DOHH2 (cell line): Measurements from ENCODE around the gene TPCN2.

Source experiments
- H3F3A ChIP-seq: fragments of 200-600 bp; sonication (generic), shearing (Covaris generic); 2 replicates; pipeline ENCODE4 v1.6.0; 2016; ENCODE audit warnings: antibody characterized with exemption, mild to moderate bottlenecking; ENCODE audit not compliant: control insufficient read depth, insufficient read depth
- H3K27ac ChIP-seq: fragments of 200-600 bp; sonication (generic); 2 replicates; pipeline ENCODE4 v1.5.1; 2014; ENCODE audit warnings: low read depth, mild to moderate bottlenecking, low read length, moderate library complexity
- H3K27me3 ChIP-seq: fragments of 200-600 bp; sonication (generic); 2 replicates; pipeline ENCODE4 v1.6.1; 2014; ENCODE audit warnings: mild to moderate bottlenecking, low read length, mixed read lengths; ENCODE audit not compliant: control insufficient read depth
- H3K36me3 ChIP-seq: fragments of 200-600 bp; sonication (generic); 2 replicates; pipeline ENCODE4 v1.6.1; 2014; ENCODE audit warnings: mild to moderate bottlenecking, low read length, moderate library complexity, mixed read lengths; ENCODE audit not compliant: control insufficient read depth
- H3K4me1 ChIP-seq: fragments of 200-600 bp; sonication (generic); 2 replicates; pipeline ENCODE4 v1.6.1; 2014; ENCODE audit warnings: mild to moderate bottlenecking, low read length, mixed read lengths; ENCODE audit not compliant: control insufficient read depth
- H3K4me2 ChIP-seq: fragments of 200-600 bp; sonication (generic); 2 replicates; pipeline ENCODE4 v1.6.0; 2014; ENCODE audit warnings: mild to moderate bottlenecking, low read length, moderate library complexity
- H3K4me3 ChIP-seq: fragments of 200-600 bp; sonication (generic); 2 replicates; pipeline ENCODE4 v1.5.1; 2014; ENCODE audit warnings: mild to moderate bottlenecking, low read length, mixed read lengths
- H3K79me2 ChIP-seq: fragments of 200-600 bp; sonication (generic); 2 replicates; pipeline ENCODE4 v1.6.1; 2014; ENCODE audit warnings: mild to moderate bottlenecking, low read length, mixed read lengths; ENCODE audit not compliant: control insufficient read depth
- H3K9me2 ChIP-seq: fragments of 200-600 bp; sonication (generic); replicated peaks from 2 replicates; pipeline ENCODE4 v1.6.1; 2014; ENCODE audit warnings: mild to moderate bottlenecking, low read length, mixed read lengths; ENCODE audit not compliant: control insufficient read depth
- H3K9me3 ChIP-seq: fragments of 200-600 bp; sonication (generic); 2 replicates; pipeline ENCODE4 v1.6.1; 2014; ENCODE audit warnings: antibody characterized with exemption, low read length, mixed read lengths; ENCODE audit not compliant: control insufficient read depth, insufficient read depth
- H4K20me1 ChIP-seq: fragments of 200-600 bp; sonication (generic); 2 replicates; pipeline ENCODE4 v1.6.0; 2014; ENCODE audit warnings: low read depth, mild to moderate bottlenecking, antibody characterized with exemption, low read length, moderate library complexity; ENCODE audit not compliant: control insufficient read depth, insufficient read depth
- CTCF ChIP-seq: fragments of 200-600 bp; sonication (generic); IDR thresholded peaks from one replicate; pipeline ENCODE4 v1.5.1; 2014; ENCODE audit warnings: antibody characterized with exemption, mild to moderate bottlenecking, low read depth, low read length; ENCODE audit not compliant: poor library complexity, severe bottlenecking
- EZH2phosphoT487 ChIP-seq: fragments of 200-600 bp; sonication (generic); IDR thresholded peaks from 2 replicates; pipeline ENCODE4 v1.6.1; 2017; ENCODE audit warnings: borderline replicate concordance, mild to moderate bottlenecking, antibody characterized with exemption, low read length, moderate library complexity, mixed read lengths

The TPCN2 gene

GRCh38 chr11:69017951-69018350, 30.8 kb upstream of the TPCN2 start:
- no peaks in the 10 kb centered on the region for H3K36me3 ChIP-seq
- H3K79me2 ChIP-seq, result no peaks in the 10 kb centered on the region
- no peaks in the 10 kb centered on the region for H3K9me2 ChIP-seq
- no peaks in the 10 kb centered on the region for H3F3A ChIP-seq
- H3K9me3 ChIP-seq, result no peaks in the 10 kb centered on the region
- TF ChIP-seq EZH2phosphoT487 (no peak), CTCF (no peak)
- H3K27me3 ChIP-seq, result no peaks in the 10 kb centered on the region
- H3K4me1 ChIP-seq, result no peaks in the 10 kb centered on the region
- no peak overlapping the region for H3K27ac ChIP-seq
- no peaks in the 10 kb centered on the region for H4K20me1 ChIP-seq
- no peak overlapping the region for H3K4me3 ChIP-seq
- H3K4me2 ChIP-seq, result no peak overlapping the region

- no peaks in the 10 kb centered on the region for H3K79me2 ChIP-seq
- H4K20me1 ChIP-seq, result no peaks in the 10 kb centered on the region
- no peaks in the 10 kb centered on the region for H3K9me3 ChIP-seq
- no peak overlapping the region for H3K27ac ChIP-seq
- no peaks in the 10 kb centered on the region for H3F3A ChIP-seq
- H3K4me1 ChIP-seq, result no peaks in the 10 kb centered on the region
- TF ChIP-seq EZH2phosphoT487, result no peak
- TF ChIP-seq CTCF, result no peak
- H3K27me3 ChIP-seq, result no peaks in the 10 kb centered on the region
- no peak overlapping the region for H3K4me2 ChIP-seq
- no peak overlapping the region for H3K4me3 ChIP-seq
- H3K36me3 ChIP-seq, result no peaks in the 10 kb centered on the region
- no peaks in the 10 kb centered on the region for H3K9me2 ChIP-seq
Observed at GRCh38 chr11:69018924-69019323, 29.8 kb upstream of the TPCN2 start.

- Histone ChIP-seq H3K27ac (no peak overlapping the region), H3K27me3 (no peaks in the 10 kb centered on the region), H3K4me1 (no peaks in the 10 kb centered on the region), H3K4me3 (no peak overlapping the region), H3K79me2 (no peaks in the 10 kb centered on the region), H3K4me2 (no peak overlapping the region), H3K9me2 (no peaks in the 10 kb centered on the region), H3F3A (no peaks in the 10 kb centered on the region), H3K9me3 (no peaks in the 10 kb centered on the region), H4K20me1 (no peaks in the 10 kb centered on the region), H3K36me3 (no peaks in the 10 kb centered on the region)
- TF ChIP-seq EZH2phosphoT487 (no peak), CTCF (no peak)
Observed at GRCh38 chr11:69022260-69022659, 26.5 kb upstream of the TPCN2 start.

- Histone ChIP-seq H3K9me2 (no peaks in the 10 kb centered on the region), H3K27ac (no peak overlapping the region), H3K27me3 (no peaks in the 10 kb centered on the region), H3K36me3 (no peaks in the 10 kb centered on the region), H3K4me2 (no peak overlapping the region), H3K79me2 (no peaks in the 10 kb centered on the region), H3K4me3 (no peak overlapping the region), H3K9me3 (no peaks in the 10 kb centered on the region), H3F3A (no peaks in the 10 kb centered on the region), H3K4me1 (no peaks in the 10 kb centered on the region), H4K20me1 (no peaks in the 10 kb centered on the region)
- TF ChIP-seq EZH2phosphoT487 (no peak), CTCF (no peak)
Observed at GRCh38 chr11:69024509-69024908, 24.2 kb upstream of the TPCN2 start.
